DND-41 (cell line): ENCODE data around the gene SPINK13.

Experiments used
- ATAC-seq: fragments of 200-7000 bp; cut with Tn5 transposase; 3 replicates; pipeline ENCODE4 v1.9.1; 2021; ENCODE audit warnings: low read depth; ENCODE audit not compliant: insufficient read depth
- DNase-seq: peaks from one replicate; pipeline ENCODE4 v3.0.0-alpha.2; 2020
- H2AFZ ChIP-seq: 2 replicates; pipeline ENCODE4 v1.6.0; 2012; ENCODE audit warnings: low read depth, low read length
- H3K27ac ChIP-seq: 2 replicates; pipeline ENCODE4 v1.5.1; 2012; ENCODE audit warnings: low read length, inconsistent platforms
- H3K27me3 ChIP-seq: fragments of 200-600 bp; sonication (generic); 2 replicates; pipeline ENCODE4 v1.6.0; 2012; ENCODE audit warnings: low read length, mild to moderate bottlenecking, inconsistent platforms; ENCODE audit not compliant: insufficient read depth, poor library complexity
- H3K36me3 ChIP-seq: 2 replicates; pipeline ENCODE4 v1.5.1; 2012; ENCODE audit warnings: low read length, inconsistent platforms; ENCODE audit not compliant: insufficient read depth
- H3K4me1 ChIP-seq: 2 replicates; pipeline ENCODE4 v1.5.1; 2012; ENCODE audit warnings: mild to moderate bottlenecking, low read length; ENCODE audit not compliant: insufficient read depth
- H3K4me2 ChIP-seq: 2 replicates; pipeline ENCODE4 v1.6.0; 2012; ENCODE audit warnings: mild to moderate bottlenecking, moderate library complexity, low read length, inconsistent platforms; ENCODE audit not compliant: insufficient read depth
- H3K4me3 ChIP-seq, 2 experiments: fragments of 200-600 bp in 1 of 2; shearing (Covaris generic) in 1 of 2; 2 replicates each; pipeline ENCODE4 v1.5.1; 2012 to 2016; ENCODE audit warnings: inconsistent platforms in 2 of 2, low read length in 2 of 2, mild to moderate bottlenecking in 2 of 2, low read depth in 1 of 2, moderate library complexity in 1 of 2
- H3K79me2 ChIP-seq: 2 replicates; pipeline ENCODE4 v1.6.0; 2012; ENCODE audit warnings: low read length, inconsistent platforms; ENCODE audit not compliant: insufficient read depth
- H3K9ac ChIP-seq: 2 replicates; pipeline ENCODE4 v1.6.0; 2012; ENCODE audit warnings: low read depth, mild to moderate bottlenecking, inconsistent platforms, low read length, moderate library complexity
- H3K9me3 ChIP-seq: 2 replicates; pipeline ENCODE4 v1.5.1; 2012; ENCODE audit warnings: low read length, moderate library complexity, mild to moderate bottlenecking, inconsistent platforms; ENCODE audit not compliant: insufficient read depth, severe bottlenecking
- H4K20me1 ChIP-seq: 2 replicates; pipeline ENCODE4 v1.6.0; 2012; ENCODE audit warnings: low read length; ENCODE audit not compliant: insufficient read depth
- EZH2 ChIP-seq: IDR thresholded peaks from 3 replicates; pipeline ENCODE4 v1.6.1; 2012; ENCODE audit warnings: borderline replicate concordance, low read depth, mild to moderate bottlenecking, moderate library complexity, low read length, inconsistent platforms; ENCODE audit not compliant: severe bottlenecking
- TF ChIP-seq, protein P1 (sequence below): IDR thresholded peaks from 2 replicates; pipeline ENCODE4 v1.5.1; 2012; ENCODE audit warnings: borderline replicate concordance, low read length, moderate library complexity, mild to moderate bottlenecking; ENCODE audit not compliant: poor library complexity, severe bottlenecking; ENCODE audit errors: extremely low read depth

Gene SPINK13

DNA sequence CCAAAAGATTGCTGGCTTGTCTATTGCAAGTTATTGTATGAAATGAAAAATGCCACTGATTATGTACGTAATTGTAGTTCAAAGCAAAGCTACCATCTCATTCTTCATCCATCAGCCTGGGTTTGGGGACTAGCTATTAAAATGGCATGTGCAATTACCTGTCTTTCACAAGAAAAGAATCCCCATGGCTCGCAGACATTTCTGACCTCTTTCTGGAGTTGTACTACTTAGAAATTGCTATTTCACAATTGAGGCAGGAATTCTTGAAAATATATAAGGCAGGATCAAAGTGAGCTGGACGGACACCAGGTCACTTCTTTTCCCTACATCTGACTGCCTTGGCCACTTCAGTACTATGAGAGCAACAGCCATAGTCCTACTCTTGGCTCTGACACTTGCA, 66.7 kb downstream of the SPINK13 start, which contains the start of gene SPINK9:
Gene SPINK9 (plus strand): TSS at position 301 of the 400 bp plus-strand sequence. CDS start 55 bp downstream, at position 356.
- Histone ChIP-seq H3K4me1 (no peaks in the 10 kb centered on the region), H2AFZ (no peak within 1 kb of the TSS), H3K4me3 (no peak within 1 kb of the TSS), H3K27ac (no peak within 1 kb of the TSS), H3K36me3 (no peaks in the 10 kb centered on the region), H3K9ac (no peak within 1 kb of the TSS), H3K79me2 (no peaks in the 10 kb centered on the region), H3K27me3 (no peaks in the 10 kb centered on the region), H3K9me3 (no peaks in the 10 kb centered on the region), H3K4me2 (no peak within 1 kb of the TSS), H4K20me1 (no peaks in the 10 kb centered on the region)
- no peak for DNase-seq
- TF ChIP-seq, protein P1, sequence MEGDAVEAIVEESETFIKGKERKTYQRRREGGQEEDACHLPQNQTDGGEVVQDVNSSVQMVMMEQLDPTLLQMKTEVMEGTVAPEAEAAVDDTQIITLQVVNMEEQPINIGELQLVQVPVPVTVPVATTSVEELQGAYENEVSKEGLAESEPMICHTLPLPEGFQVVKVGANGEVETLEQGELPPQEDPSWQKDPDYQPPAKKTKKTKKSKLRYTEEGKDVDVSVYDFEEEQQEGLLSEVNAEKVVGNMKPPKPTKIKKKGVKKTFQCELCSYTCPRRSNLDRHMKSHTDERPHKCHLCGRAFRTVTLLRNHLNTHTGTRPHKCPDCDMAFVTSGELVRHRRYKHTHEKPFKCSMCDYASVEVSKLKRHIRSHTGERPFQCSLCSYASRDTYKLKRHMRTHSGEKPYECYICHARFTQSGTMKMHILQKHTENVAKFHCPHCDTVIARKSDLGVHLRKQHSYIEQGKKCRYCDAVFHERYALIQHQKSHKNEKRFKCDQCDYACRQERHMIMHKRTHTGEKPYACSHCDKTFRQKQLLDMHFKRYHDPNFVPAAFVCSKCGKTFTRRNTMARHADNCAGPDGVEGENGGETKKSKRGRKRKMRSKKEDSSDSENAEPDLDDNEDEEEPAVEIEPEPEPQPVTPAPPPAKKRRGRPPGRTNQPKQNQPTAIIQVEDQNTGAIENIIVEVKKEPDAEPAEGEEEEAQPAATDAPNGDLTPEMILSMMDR, result no peak
- TF ChIP-seq EZH2, result no peak
- ATAC-seq, result no peak
